ENCODE results near the gene HOXC10.

- no peak for TF ChIP-seq CTCF (conservative IDR thresholded peaks at IDR 0.05 in 1 of 2, IDR thresholded peaks at IDR 0.05 in 1 of 2; ENCODE audit: extremely low read depth in 1 of 2, insufficient read depth in 1 of 2, low read depth in 1 of 2, low read length in 2 of 2)
- TF ChIP-seq EZH2 (IDR thresholded peaks at IDR 0.05; ENCODE audit: borderline replicate concordance, low read length): no peak
These were observed 12.5 kb downstream of the HOXC10 start for GRCh38 chr12:53997204-53998109.

All from mammary epithelial cell (primary cell).